RCC 7860 (cell line): ENCODE results near the gene LTBP1.
"Not testable (repeated sequence)": the region's sequence is repeated elsewhere in the genome, so short reads cannot be mapped to it uniquely, and the experiment has no call there.

Experiments
- DNase-seq: peaks from one replicate; pipeline ENCODE4 v3.0.0-alpha.2; 2015; ENCODE audit warnings: low spot score
- FAIRE-seq: peaks from 2 replicates; lab custom pipeline; 2012; peaks lifted over from hg19 to GRCh38; lab: Jason Lieb, UNC

Gene LTBP1

DNA sequence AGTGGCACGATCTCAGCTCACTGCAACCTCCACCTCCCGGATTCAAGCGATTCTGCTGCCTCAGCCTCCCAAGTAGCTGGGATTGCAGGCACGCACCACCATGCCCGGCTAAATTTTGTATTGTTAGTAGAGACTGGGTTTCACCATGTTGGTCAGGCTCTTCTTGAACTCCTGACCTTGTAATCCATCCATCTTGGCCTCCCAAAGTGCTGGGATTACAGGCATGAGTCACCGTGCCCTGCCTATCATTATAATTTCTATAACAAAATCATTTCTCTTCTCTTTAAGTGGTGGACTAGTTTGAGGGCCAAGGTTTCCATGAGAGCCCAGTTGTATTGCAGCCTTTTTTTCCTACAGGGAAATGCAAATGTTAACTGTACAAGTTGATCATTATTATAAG lies 442.9 kb downstream of the LTBP1 start:
- not testable (repeated sequence) for DNase-seq, FAIRE-seq

DNA sequence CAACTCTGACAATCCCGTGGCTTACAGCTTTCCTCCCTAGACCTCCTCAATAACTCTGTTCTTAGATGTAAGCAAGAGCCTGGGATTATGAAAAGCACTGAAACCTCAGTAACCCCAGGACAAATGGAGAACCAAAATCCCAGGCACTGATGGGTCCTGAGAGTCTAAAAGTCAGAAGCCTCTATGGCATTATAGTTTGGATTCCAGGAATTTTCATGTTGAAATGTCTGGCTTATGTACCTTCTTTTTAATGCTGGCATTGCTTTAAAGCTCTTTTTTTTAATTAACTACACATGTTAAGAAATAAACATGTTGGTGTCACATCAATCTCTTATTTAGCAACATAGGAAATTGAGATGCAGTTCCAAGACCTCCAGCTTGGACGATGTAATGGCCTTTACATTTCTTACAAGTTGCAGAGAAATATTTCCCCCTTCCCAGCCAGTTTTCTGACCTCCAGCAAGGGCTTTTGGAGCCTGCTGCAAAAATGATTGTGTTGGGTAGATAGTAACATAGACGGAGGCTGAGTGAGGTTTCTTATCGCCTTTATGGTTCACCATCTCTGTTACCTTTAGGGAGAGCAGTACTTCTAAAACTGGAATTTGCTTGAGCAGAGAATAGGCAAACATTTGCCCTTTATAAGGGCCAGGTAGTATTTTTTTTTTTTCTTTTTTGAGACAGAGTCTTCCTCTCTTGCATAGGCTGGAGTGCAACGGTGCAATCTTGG lies 444.9 kb downstream of the LTBP1 start:
- FAIRE-seq, result no peak
- no peak for DNase-seq

DNA sequence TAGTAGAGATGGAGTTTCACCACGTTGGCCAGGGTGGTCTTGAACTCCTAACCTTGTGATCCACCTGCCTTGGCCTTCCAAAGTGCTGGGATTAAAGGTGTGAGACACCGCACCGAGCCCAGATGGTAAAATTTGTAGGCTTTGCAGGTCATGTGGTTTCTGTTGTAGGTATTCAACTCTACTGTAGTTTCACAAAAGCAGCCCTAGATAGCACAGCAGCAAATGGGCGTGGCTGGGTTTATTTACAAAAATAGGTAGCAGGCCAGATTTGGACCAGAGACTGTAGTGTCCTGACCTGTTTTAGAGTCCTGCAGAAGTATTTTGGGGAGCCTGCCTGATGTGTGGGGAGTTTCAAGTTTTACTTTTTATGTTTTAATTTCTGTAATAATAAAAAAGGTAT lies 445.6 kb downstream of the LTBP1 start:
- FAIRE-seq (no peak), DNase-seq (no peak)

DNA sequence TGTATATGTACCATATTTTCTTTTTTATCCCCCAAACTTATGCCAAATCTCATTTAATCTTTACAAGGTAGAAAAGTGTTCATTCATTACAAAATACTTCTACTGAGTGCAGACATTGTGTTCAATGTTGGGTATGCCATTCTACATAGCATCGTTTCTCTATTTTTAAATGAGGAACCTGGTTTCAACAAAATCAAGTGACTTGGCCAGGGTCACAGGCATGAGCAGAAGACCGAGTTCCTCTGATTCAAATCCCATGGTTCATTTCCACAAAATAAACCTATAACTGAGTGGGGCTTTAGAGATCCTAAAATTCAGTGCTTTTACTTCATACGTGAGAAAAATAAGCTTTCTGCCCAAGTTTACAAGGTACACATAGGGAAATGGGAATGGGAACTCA lies 448.3 kb downstream of the LTBP1 start:
- FAIRE-seq (no peak), DNase-seq (no peak)

GRCh38 chr2:33395655-33396249 lies 449.0 kb downstream of the LTBP1 start:
- peak; percentile 45 for FAIRE-seq
- peak; percentile 17 for DNase-seq

- DNase-seq (no peak), FAIRE-seq (no peak)
These were observed 457.6 kb downstream of the LTBP1 start for GRCh38 chr2:33404321-33404720.

GRCh38 chr2:33406622-33407021 lies 459.9 kb downstream of the LTBP1 start:
- no peak for FAIRE-seq
- DNase-seq, result no peak

GRCh38 chr2:33408109-33408508 lies 461.4 kb downstream of the LTBP1 start:
- DNase-seq (no peak), FAIRE-seq (no peak)

DNA sequence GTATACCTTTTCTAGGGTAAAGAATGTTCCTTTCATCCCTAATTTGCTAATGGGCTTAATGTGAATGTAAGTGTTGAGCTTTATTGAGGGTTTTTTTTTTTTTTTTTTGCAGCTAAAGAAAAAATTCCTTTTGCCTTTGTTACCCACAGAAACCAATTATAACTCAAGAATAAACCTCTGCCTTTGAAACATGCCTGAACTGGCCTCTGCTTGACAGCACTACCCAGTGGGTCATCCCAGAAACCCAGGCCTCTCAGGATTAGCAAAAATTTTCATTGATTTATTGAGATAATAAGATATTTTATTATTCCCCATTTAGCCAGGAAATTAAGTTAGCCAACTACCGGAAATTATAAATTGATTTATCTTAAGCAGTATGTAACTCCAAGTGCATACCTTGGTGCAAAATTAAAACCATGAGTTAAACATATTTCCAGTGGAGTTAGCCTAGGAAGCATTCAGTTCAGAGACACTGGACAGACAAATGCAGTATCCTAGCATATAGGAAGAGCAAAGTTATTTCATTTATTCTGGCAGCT lies 462.7 kb downstream of the LTBP1 start:
- DNase-seq (no peak), FAIRE-seq (no peak)

- DNase-seq (no peak), FAIRE-seq (no peak)
These were observed 465.0 kb downstream of the LTBP1 start for GRCh38 chr2:33411765-33412164.

DNA sequence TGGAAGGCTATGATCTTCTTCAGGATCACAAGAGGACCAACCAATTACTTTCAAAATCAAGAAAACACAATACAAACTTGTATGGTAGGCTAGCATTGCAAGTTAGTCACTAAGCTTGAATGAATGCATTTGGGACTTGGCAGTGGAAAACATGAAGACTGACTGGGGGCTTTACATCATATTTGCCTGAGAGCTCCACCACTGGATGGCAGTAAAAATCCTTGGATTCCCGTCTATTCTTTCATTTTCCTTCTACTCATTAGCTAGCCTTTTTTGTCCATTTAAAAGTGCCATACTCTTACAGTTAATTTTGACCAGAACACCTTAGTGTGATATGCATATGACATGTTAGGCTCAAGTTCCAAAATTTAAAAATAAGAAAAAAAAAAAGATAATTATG lies 466.2 kb downstream of the LTBP1 start:
- DNase-seq (no peak), FAIRE-seq (no peak)

DNA sequence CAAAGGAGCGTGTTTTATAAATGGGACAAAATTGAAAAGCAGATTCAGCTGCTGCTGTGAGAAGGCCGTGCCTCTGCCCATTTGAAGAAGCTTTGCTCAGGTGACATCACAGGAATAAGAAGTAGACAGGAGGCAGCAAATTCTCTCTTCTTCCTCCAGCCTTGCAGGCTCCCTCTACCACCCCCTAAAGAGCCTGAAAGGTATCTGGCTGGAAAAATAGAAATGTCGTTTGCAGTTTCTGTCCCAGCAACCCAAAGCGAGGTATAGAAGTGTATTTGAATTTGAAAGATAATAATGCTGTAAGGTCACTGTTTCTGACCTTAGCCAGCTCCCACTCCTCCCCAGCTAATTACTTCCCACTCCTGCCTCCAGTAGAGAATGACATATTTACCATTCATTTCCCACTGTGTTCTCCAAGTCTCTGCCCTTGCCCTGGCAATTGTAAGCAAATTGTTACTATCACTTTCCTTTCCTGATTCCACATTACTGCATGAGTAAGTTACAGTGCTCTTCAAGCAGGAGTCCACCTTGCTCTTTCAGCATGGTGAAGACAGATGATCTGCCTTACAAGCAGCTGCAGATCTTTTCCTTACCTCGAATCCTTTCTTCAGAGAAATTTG lies 472.9 kb downstream of the LTBP1 start:
- no peak for DNase-seq
- no peak for FAIRE-seq

DNA sequence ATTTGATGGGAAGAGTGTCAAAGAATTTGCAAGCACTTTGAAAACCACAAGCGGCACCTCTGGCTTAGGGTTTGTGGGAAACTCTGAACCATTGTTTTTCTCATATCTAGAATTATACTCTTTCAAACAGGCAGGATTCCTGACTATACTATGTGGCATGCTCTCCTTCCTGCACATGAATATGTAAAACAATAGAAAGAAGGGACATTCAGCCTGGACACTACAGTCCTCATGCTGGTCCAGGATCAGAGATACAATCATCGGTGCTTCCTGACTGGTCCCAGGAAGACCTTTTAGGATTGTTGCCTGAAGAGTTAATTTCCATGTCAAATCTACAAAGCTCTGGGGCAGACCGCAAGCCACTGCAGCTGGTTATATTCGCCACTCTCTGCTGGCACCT lies 474.0 kb downstream of the LTBP1 start:
- DNase-seq, result no peak
- no peak for FAIRE-seq

DNA sequence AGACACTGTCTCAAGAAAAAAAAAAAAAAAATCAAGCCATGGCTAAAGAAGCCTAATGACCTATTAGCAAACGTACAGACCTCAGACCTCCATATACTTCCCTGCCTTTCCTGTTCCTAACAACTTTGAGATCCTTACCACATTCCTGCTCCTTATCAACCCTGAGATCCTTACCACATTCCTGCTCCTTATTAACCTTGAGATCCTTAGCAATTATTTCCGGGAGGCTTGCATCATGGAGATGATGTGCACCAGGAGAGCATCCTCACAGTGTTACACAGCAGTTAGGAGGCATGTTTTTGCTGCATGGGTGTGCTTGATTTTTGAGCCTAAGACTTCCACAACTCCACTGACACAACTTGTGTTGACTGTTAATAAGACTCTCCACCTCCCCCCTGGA lies 475.1 kb downstream of the LTBP1 start:
- no peak for FAIRE-seq
- DNase-seq, result no peak

- no peak for DNase-seq
- no peak for FAIRE-seq
These were observed 478.4 kb downstream of the LTBP1 start for GRCh38 chr2:33425161-33425560.

GRCh38 chr2:33425586-33426031 lies 478.9 kb downstream of the LTBP1 start:
- FAIRE-seq (no peak), DNase-seq (peak; percentile 75)

GRCh38 chr2:33426666-33427231 lies 480.0 kb downstream of the LTBP1 start:
- peak; percentile 41 for DNase-seq
- no peak for FAIRE-seq

DNA sequence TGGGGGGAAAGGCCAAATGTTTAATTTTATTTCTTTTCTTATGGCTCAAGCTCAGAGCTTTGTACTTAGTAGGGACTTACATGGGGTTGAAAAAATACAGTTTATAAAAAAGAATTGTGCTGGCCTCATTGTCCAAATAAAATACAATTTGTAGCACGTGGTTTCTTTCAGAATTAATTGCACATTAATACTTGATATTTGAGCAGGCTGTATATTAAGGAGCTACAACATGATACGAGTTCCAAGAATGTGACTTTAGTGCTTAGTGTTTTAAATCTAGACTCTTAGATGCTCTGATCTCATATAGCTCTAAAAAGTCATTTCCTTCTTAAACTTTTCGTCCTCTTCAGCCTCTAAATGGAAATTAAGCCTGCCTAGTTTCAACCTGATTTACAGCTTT lies 483.3 kb downstream of the LTBP1 start:
- no peak for FAIRE-seq
- DNase-seq, result no peak

GRCh38 chr2:33430856-33431255 lies 484.1 kb downstream of the LTBP1 start:
- FAIRE-seq, result no peak
- DNase-seq, result no peak

- FAIRE-seq (no peak), DNase-seq (no peak)
These were observed 486.1 kb downstream of the LTBP1 start for GRCh38 chr2:33432871-33433270.
